NCI-H2196 (cell line): ENCODE data around the gene DUSP5.

Source experiments
- DNase-seq: peaks from one replicate; lab custom pipeline; 2025; ENCODE audit not compliant: unreplicated experiment; lab: John Stamatoyannopoulos, UW

Gene DUSP5

DNA sequence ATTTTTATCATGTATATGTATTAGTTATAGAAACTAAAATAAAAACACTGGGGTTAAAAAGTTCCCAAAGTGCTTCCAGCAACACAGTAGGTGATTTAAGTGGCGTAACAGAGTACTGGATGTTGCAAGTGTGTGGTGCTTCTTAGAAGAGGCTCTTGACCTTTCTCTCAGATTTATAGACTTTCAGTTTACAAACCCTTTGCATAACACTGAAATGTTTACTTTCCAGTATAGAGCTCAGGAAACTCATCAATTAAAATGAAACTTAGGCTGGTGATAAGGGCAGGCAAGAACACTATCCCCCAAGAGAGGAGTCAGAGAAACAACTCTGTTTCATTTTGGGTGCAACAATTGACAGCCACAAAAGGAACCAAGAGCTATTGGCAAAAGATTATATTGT lies 42.3 kb downstream of the DUSP5 start:
- DNase-seq = no peak

DNA sequence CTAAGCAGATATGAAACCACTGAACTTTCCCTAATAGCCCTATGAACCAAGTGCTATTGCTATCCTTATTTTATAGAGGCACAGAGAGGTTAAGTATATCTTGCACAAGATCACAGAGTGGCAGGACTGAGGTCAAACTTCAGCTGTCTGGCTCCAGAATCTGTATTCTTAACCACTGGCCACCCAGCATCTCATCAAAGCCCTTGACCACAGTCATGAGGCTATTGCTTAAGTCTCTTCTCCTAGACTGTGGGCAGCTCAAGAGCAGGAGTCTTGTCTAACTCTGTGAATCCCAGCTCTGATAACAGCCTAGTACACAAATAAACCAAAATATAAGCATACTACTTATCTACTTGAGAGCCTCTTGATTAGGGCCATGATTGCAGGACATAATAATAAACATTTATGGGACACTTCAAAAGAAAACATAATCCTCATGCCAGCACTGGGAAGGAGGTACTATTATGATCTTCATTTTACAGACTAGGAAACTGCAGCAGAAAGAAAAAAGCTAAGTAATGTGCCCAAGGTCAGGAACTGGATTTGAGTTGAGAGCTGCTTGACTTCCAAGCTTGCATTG lies 47.3 kb downstream of the DUSP5 start:
- no peak for DNase-seq

DNA sequence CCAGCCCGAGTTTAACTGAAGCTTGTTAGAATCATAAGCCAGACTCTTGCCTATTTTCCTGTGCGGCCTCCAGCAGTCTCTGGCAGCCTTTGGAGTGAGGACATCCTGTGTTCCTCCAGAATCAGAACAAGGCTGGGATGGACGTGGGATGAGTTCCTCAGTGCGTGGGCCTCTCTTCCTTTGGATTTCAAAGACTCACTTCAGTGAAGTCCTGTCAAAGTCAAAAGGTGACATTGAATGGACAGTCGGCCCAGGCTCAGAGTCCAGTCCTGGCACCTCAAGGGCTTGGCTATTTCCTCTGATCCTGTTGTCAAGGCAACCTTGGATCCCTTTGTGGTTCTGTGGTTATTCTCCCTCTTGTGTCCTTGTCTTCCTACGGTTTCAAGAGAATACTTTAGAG lies 48.4 kb downstream of the DUSP5 start:
- no peak for DNase-seq

DNA sequence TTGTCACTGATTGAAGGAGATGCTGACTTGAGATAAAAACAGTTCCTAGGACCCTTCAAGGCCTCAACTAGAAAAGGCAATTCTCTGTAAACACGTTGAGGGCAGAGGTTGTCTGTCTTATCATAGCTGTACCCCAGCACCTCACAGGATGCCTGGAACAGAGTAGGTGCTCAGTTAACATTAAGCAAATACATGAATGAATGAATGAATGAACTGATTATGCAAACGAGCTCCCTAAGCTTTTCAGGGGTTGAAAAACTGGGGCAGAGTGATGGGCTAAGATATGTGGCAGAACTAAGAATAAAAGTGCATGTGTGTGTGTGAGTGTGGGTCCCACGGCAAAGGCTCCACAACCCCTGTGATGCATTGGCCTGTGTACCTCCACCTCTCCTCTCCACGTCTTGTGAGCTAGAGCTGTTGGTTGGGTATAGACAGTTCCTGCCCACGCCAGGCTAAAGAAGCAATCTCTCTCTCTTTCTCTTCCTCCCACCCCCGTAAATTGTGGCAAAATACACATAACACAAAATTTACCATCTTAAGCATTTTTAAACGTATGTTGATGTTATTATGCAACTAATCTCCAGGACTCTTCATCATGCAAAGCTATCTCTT lies 48.9 kb downstream of the DUSP5 start:
- DNase-seq = no peak

DNA sequence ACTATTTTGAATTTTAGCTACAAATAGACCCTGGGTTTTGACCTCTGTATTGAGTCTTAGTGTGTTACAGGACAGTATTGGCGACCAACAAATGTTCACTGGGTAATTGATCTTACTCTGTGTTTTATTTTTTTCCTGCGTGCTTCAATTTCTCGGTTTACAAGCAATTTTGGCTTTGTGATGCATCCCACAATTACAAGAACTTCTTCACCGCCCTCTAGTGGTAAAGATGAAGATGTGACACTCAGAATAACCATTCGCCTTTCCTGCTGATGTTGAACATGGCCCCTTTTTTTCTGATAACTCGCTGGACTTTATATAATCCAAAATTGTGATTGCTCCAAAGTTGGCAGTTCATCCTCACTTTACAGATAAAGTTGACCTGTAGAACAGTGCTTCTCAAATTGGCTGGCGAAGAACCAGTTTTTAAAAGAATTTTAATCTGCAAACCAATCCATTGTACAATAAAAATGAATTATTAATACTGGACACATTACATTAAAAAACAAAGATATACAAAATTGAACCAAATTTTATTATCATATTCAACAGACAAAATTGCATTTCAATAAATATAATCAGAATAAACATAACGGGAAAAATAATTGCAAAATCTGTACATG lies 49.5 kb downstream of the DUSP5 start:
- DNase-seq = peak; percentile 38

DNA sequence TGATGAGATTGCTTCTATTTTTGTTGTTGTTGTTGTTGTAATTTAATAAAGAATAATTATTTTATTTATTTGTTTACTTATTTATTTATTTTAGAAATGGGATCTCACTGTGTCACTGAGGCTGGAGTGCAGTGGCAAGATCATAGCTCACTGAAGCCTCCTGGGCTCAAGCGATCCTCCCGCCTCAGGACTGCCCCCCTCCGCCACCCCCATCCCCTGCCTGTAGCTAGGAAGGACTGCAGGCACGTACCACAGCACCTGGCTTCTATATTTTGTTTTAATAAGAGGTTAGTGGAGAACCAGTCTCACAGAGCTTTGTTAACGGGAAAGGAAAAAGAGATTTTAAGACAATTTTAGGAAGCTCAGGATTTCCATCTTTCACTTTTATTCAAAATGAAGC lies 50.3 kb downstream of the DUSP5 start:
- no peak for DNase-seq

DNA sequence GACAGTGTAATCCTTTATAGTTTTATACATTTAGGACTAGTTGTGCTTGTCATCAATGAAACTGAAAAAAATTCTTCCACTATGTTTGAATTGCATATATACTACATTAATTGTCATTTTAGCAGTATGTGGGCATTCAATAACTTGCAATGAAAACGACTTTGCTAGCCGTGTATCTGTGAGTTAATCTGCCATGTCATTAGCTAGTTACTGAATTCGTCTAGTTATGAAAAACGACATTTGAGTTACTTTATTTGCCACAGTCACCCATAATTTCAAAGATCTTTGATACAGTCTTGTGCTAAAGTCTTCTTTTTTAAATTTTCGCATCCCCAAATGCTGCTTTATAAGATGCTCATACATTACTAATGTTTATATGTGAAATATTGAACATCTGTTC lies 51.5 kb downstream of the DUSP5 start:
- no peak for DNase-seq

DNA sequence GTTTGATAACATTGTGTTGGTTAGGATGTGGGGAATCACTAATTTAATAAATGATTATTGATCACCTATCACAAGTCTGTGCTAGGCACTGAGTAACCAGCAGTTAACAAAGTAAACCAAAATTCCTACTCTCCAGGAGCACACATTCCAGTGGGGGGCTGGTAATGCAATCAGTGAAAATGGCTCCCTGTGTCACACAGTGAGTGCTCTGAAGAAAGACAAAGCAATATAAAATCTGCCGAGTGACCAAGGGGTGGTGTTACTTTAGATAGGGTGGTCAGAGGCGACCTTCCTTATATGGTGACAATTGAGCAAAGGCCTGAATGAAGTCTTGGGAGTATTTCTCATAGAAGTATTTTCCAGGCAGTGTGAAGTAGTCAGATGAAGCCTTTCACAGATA lies 56.2 kb downstream of the DUSP5 start:
- no peak for DNase-seq

DNA sequence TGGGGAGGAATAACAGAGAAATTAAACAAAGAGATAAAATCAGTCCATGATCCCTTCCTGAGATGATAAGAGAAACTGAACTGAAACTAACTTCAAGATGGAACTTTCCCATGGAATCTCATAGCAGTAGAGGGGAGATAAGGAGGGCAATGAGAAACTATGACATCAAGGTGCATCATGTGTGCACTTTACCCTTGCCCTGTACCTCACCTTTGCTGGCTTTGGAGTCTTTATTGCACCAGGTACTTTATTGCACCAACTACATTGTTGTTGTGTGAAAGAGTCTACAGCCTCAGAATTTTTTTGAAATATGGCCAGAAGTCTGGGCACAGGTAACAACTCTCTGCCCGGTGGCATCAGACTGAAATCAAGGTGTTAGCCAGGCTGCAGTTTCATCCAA lies 58.6 kb downstream of the DUSP5 start:
- DNase-seq = no peak

DNA sequence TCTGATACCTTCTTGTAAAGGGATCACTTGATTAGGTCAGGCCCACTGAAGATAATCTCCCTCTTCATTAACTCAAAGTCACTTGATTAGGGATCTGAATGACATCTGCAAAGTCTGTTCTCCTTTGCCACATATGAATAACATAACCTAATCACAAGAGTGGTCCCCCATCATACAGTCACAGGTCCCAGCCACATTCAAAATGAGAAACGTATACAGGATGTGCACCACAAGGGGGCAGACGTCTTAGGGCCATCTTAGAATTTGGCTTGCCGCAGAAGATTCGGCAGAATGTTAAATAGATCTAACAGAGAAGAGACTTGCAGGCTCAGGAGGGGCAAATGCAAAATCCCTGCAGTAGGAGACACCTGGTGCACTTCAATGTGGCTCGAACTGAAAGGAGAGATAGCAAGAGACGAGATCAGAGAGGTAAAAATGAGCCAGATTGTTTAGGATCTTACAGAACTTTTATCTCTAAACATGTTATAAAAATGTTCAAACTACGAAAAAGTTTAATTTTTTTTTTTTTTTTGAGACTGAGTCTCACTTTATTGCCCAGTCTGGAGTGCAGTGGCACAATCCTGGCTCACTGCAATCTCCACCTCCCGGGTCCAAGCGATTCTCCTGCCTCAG lies 59.4 kb downstream of the DUSP5 start:
- no peak for DNase-seq

DNA sequence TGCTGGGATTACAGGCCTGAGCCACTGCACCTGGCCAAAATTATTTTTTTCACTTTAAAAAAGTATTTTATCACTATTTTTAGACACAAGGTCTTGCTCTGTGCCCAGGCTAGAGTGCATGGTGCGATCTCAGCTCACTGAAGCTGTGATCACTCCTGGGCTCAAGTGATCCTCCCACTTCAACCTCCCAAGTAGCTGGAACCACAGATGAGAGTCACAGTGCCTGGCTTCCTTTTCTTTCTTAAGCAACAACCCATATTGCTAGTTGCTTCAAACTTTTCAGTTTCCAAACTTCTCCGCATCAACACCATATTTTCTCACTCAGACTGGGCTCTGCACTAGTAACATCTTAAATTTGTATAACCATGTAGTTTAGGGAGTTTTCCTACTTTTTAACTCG lies 60.3 kb downstream of the DUSP5 start:
- no peak for DNase-seq

DNA sequence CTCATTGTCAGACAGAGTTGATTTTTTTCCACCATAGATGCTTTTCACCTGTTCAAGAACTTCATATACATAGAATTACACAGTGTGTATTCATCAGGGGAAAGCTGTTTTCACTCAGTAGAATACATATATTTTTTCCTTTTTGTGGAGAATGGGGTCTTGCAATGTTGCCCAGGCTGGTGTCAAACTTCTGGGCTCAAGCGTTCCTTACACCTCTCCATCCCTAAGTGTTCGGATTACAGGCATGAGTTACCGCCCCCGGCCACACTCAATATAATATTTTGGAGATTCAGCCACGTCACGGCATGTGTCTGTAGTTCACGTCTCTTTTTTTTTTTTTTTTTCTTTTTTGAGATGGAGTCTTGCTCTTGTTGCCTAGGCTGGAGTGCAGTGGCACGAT lies 62.3 kb downstream of the DUSP5 start:
- no peak for DNase-seq
